ENCODE measurements around the gene PSAPL1.
A peak's percentile ranks its signal among the peaks of the same experiment; 100 is the strongest.

- TF ChIP-seq CTCF (IDR thresholded peaks at IDR 0.05; ENCODE audit: control extremely low read depth in 1 of 3, insufficient read depth in 1 of 3, low read depth in 1 of 3, low read length in 3 of 3), result no peak
- no peak for TF ChIP-seq POLR2A (IDR thresholded peaks at IDR 0.05; ENCODE audit: control extremely low read depth in 1 of 2, low read depth in 2 of 2, low read length in 2 of 2)
- no peak for TF ChIP-seq EZH2 (IDR thresholded peaks at IDR 0.05; ENCODE audit: low read depth, low read length, severe bottlenecking)
- TF ChIP-seq POLR2AphosphoS5 (IDR thresholded peaks at IDR 0.05; ENCODE audit: low read depth, low read length), result no peak
- no peak for TF ChIP-seq USF2 (IDR thresholded peaks at IDR 0.05; ENCODE audit: low read length)
- peak in 1 of 2 experiments; percentile 16; a peak in 1 of 4 replicates for TF ChIP-seq RAD21 (IDR thresholded peaks at IDR 0.05 in 1 of 2, conservative IDR thresholded peaks at IDR 0.05 in 1 of 2; ENCODE audit: low read depth in 2 of 2, low read length in 2 of 2)
- no peak for TF ChIP-seq CEBPB (IDR thresholded peaks at IDR 0.05; ENCODE audit: low read depth, low read length)
Observed at GRCh38 chr4:7428261-7429068, 6.3 kb downstream of the PSAPL1 start.

Data from H1 (cell line).